ENCODE measurements around the gene C1orf122. TPM values are rescaled to one million over a fixed set of nuclear protein-coding genes. Genes with fewer than 3 reads are reported as not detected.
A peak's percentile ranks its signal among the peaks of the same experiment; 100 is the strongest.

Gene C1orf122
- 10 to 100 TPM; 57.3 to 60.8 TPM for total RNA-seq
- polyA plus RNA-seq (2013, experiment 1 of 2) = 44.1 TPM
- 40.7 TPM for polyA plus RNA-seq (2013, experiment 2 of 2)
- long read RNA-seq, experiment 1, transcript C1orf122-204 (3 exons, 1,234 nt) = major isoform, 30 of 74 reads
- long read RNA-seq, experiment 1, transcript C1orf122-201 (3 exons, 973 nt) = minor isoform, 16 of 74 reads
- long read RNA-seq, experiment 1, transcript C1orf122-202 (2 exons, 2,229 nt) = minor isoform, 15 of 74 reads
- long read RNA-seq, experiment 1, partial matches to known transcripts = 7 of 74 reads
- long read RNA-seq, experiment 1, other reads (novel, unspliced or antisense) = 6 of 74 reads
- long read RNA-seq, experiment 2, transcript C1orf122-202 (2 exons, 2,229 nt) = minor isoform, 15 of 79 reads
- long read RNA-seq, experiment 2, transcript C1orf122-204 (3 exons, 1,234 nt) = major isoform, 35 of 79 reads
- long read RNA-seq, experiment 2, transcript C1orf122-201 (3 exons, 973 nt) = minor isoform, 28 of 79 reads
- long read RNA-seq, experiment 2, partial matches to known transcripts = 0 of 79 reads
- long read RNA-seq, experiment 2, other reads (novel, unspliced or antisense) = 1 of 79 reads
- long read RNA-seq, experiment 3 = 0 reads
- long read RNA-seq, experiment 4, partial matches to known transcripts = 0 of 1 reads
- long read RNA-seq, experiment 4, other reads (novel, unspliced or antisense) = 0 of 1 reads

DNA sequence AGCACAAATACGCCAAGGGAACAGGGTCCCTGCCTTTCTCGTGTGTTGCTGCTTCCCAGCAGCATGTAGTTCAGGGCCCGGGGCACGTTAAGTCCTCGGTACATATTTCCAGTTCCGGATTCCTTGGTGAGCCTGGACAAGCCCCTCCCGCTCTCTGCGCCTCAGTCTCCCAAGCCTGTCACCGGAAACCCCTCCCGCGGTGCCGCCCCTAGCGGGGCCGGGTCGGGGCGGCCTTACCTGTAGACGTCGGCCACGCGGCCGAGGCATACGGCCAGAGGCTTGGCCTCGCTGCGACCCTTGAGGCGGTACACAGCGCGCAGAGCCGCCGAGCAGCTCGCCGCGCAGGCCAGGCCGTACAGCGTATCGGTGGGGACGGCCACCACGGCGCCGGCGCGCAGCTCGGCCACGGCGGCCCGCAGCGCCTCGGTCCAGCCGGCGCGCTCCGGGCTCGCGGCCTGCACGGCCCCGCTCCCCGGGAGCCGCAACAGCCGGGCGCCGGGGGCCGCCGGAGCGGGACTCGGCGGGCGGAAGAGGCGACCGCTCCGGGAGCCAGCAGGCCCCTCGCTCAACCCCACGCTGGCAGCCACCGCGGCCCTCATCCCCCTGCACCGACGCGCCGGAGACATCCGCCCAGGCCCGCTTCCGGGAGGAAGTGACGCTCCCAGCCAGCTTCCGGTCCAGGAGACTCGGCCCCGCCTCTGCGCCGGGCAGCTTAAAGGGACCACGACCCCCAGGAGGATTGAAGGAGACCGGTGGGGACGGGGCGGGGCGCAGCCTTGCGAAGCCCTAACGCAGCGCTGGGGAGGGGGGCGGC, at the start of gene C1orf122, which contains the start of gene YRDC:
Gene C1orf122, plus strand, starts transcription at position 236 of the 814 bp plus-strand sequence. CDS start 615 bp downstream, outside the sequence.
Gene YRDC, minus strand, starts transcription at position 654 of the 814 bp plus-strand sequence. Its CDS starts 28 bp downstream, at position 626.
- Histone ChIP-seq H3K9me3 (ENCODE audit: control insufficient read depth, low read length) (no peaks in the 10 kb centered on the region), H3K27ac (ENCODE audit: low read depth, low read length) (peak within 1 kb of the TSS; percentile 68), H3K9ac (ENCODE audit: extremely low read depth, low read length, poor library complexity, severe bottlenecking) (peak within 1 kb of the TSS; percentile 61), H3K36me3 (ENCODE audit: control insufficient read depth, insufficient read depth, low read length) (peaks cover 55% of the 10 kb centered on the region), H3K27me3 (ENCODE audit: control insufficient read depth, insufficient read depth, low read length, poor library complexity, severe bottlenecking) (no peaks in the 10 kb centered on the region), H3K4me1 (ENCODE audit: control insufficient read depth, insufficient read depth, low read length) (peaks cover 5% of the 10 kb centered on the region), H3K4me3 (ENCODE audit: low read length) (peak within 1 kb of the TSS; percentile 90)
- peak within 1 kb of the TSS; percentile 80 for H3K4me3 Mint-ChIP-seq
- no peaks in the 10 kb centered on the region for H3K27me3 Mint-ChIP-seq (ENCODE audit: insufficient read depth)
- peak; percentile 97 for DNase-seq
- peaks cover 16% of the 10 kb centered on the region for H3K4me1 Mint-ChIP-seq
- no peaks in the 10 kb centered on the region for H3K9me3 Mint-ChIP-seq
- TF ChIP-seq, protein P1, sequence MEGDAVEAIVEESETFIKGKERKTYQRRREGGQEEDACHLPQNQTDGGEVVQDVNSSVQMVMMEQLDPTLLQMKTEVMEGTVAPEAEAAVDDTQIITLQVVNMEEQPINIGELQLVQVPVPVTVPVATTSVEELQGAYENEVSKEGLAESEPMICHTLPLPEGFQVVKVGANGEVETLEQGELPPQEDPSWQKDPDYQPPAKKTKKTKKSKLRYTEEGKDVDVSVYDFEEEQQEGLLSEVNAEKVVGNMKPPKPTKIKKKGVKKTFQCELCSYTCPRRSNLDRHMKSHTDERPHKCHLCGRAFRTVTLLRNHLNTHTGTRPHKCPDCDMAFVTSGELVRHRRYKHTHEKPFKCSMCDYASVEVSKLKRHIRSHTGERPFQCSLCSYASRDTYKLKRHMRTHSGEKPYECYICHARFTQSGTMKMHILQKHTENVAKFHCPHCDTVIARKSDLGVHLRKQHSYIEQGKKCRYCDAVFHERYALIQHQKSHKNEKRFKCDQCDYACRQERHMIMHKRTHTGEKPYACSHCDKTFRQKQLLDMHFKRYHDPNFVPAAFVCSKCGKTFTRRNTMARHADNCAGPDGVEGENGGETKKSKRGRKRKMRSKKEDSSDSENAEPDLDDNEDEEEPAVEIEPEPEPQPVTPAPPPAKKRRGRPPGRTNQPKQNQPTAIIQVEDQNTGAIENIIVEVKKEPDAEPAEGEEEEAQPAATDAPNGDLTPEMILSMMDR (conservative IDR thresholded peaks at IDR 0.05) = no peak
- H3K36me3 Mint-ChIP-seq (ENCODE audit: low read depth) = peaks cover 46% of the 10 kb centered on the region
- 0% methylated on average over 34 to 95 of the region's 95 CpGs for WGBS, 2 experiments (ENCODE audit: insufficient coverage in 1 of 2, insufficient read length in 1 of 2)
- H3K27ac Mint-ChIP-seq = peak within 1 kb of the TSS; percentile 91

DNA sequence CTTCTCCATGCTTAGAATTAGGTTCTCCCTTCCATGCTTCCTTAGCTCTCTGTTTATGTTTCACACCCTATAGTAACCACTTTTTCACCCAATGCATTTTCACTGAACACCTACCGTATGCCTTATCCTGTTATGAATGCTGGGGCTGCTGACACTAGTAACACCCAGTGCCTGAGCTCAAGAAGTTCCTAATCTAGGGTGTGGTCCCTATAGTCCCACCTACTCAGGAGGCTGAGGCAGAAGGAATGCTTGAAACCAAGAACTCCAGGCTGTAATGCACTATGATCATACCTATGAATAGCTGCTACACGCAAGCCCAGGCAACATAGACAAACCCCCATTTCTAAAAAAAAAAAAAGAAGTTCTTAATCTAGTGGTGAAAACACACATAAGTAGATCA, 48.1 kb upstream of the C1orf122 start:
- no peak overlapping the region for H3K4me3 ChIP-seq (ENCODE audit: low read length)
- H3K4me1 ChIP-seq (ENCODE audit: control insufficient read depth, insufficient read depth, low read length) = no peaks in the 10 kb centered on the region
- 71% methylated on average over 1 of the region's 2 CpGs; no CpG with 5 or more reads in 1 of the 2 experiments for WGBS, 2 experiments (ENCODE audit: insufficient coverage in 1 of 2, insufficient read length in 1 of 2)
- H3K9me3 ChIP-seq (ENCODE audit: control insufficient read depth, low read length) = no peaks in the 10 kb centered on the region
- Mint-ChIP-seq H3K4me1 (no peaks in the 10 kb centered on the region), H3K4me3 (no peak overlapping the region), H3K27ac (no peak overlapping the region), H3K27me3 (ENCODE audit: insufficient read depth) (peaks cover 30% of the 10 kb centered on the region), H3K36me3 (ENCODE audit: low read depth) (no peaks in the 10 kb centered on the region), H3K9me3 (no peaks in the 10 kb centered on the region)
- no peak for DNase-seq
- H3K27ac ChIP-seq (ENCODE audit: low read depth, low read length) = no peak overlapping the region
- TF ChIP-seq, protein P1 (conservative IDR thresholded peaks at IDR 0.05) = no peak
- H3K9ac ChIP-seq (ENCODE audit: extremely low read depth, low read length, poor library complexity, severe bottlenecking) = no peak overlapping the region
- H3K27me3 ChIP-seq (ENCODE audit: control insufficient read depth, insufficient read depth, low read length, poor library complexity, severe bottlenecking) = peaks cover 100% of the 10 kb centered on the region
- no peaks in the 10 kb centered on the region for H3K36me3 ChIP-seq (ENCODE audit: control insufficient read depth, insufficient read depth, low read length)
